HEK293T (cell line): ENCODE results near the gene MACO1.
"Not testable (repeated sequence)": the region's sequence is repeated elsewhere in the genome, so short reads cannot be mapped to it uniquely, and the experiment has no call there.

ENCODE experiments used
- CTCF ChIA-PET: fragments of 350-600 bp; formaldehyde crosslinking; extraction: SDS; loops from one replicate; lab custom pipeline; 2021; ENCODE audit warnings: antibody characterized with exemption, inconsistent platforms; lab: Yijun Ruan, JAX
- POLR2A ChIA-PET: fragments of 350-600 bp; formaldehyde crosslinking; extraction: SDS; loops from one replicate; lab custom pipeline; 2020; ENCODE audit warnings: antibody characterized with exemption, inconsistent platforms; lab: Yijun Ruan, JAX
- DNase-seq: peaks from one replicate; pipeline ENCODE4 v3.0.0; 2012; ENCODE audit warnings: mixed read lengths; ENCODE audit errors: extremely low spot score
- ARNT ChIP-seq: fragments of 450-650 bp; IDR thresholded peaks from 2 replicates; pipeline ENCODE4 v1.6.1; 2017; ENCODE audit warnings: mild to moderate bottlenecking
- BHLHE40 ChIP-seq: fragments of 450-650 bp; IDR thresholded peaks from 2 replicates; pipeline ENCODE4 v1.6.1; 2016; ENCODE audit warnings: mild to moderate bottlenecking, moderate library complexity, borderline replicate concordance
- CTBP1 ChIP-seq: fragments of 450-650 bp; IDR thresholded peaks from 2 replicates; pipeline ENCODE4 v1.6.1; 2016; ENCODE audit warnings: borderline replicate concordance
- ELF4 ChIP-seq: fragments of 450-650 bp; IDR thresholded peaks from 2 replicates; pipeline ENCODE4 v1.6.1; 2017; ENCODE audit warnings: antibody characterized with exemption
- FOXA1 ChIP-seq: fragments of 450-650 bp; IDR thresholded peaks from 2 replicates; pipeline ENCODE4 v1.6.1; 2016; ENCODE audit warnings: mild to moderate bottlenecking
- FOXK2 ChIP-seq: fragments of 450-650 bp; IDR thresholded peaks from 2 replicates; pipeline ENCODE4 v1.6.1; 2016; ENCODE audit warnings: mild to moderate bottlenecking
- FOXM1 ChIP-seq: fragments of 450-650 bp; IDR thresholded peaks from 2 replicates; pipeline ENCODE4 v1.6.1; 2017; ENCODE audit warnings: mild to moderate bottlenecking, borderline replicate concordance
- HDGF ChIP-seq: fragments of 450-650 bp; IDR thresholded peaks from 2 replicates; pipeline ENCODE4 v1.6.1; 2017; ENCODE audit warnings: antibody characterized with exemption, borderline replicate concordance
- L3MBTL2 ChIP-seq: fragments of 450-650 bp; conservative IDR thresholded peaks from 2 replicates; pipeline ENCODE4 v1.6.1; 2016; ENCODE audit warnings: mild to moderate bottlenecking
- LEF1 ChIP-seq: fragments of 450-650 bp; IDR thresholded peaks from 2 replicates; pipeline ENCODE4 v1.6.1; 2017; ENCODE audit warnings: mild to moderate bottlenecking, borderline replicate concordance
- NFRKB ChIP-seq: fragments of 450-650 bp; IDR thresholded peaks from 2 replicates; pipeline ENCODE4 v1.6.1; 2016; ENCODE audit warnings: mild to moderate bottlenecking, moderate library complexity
- SP1 ChIP-seq: fragments of 450-650 bp; IDR thresholded peaks from 2 replicates; pipeline ENCODE4 v1.6.1; 2017
- SUZ12 ChIP-seq: fragments of 450-650 bp; IDR thresholded peaks from 2 replicates; pipeline ENCODE4 v1.6.1; 2016; ENCODE audit warnings: mild to moderate bottlenecking
- TARDBP ChIP-seq: fragments of 450-650 bp; IDR thresholded peaks from 2 replicates; pipeline ENCODE4 v1.6.1; 2016
- ZNF384 ChIP-seq: fragments of 450-650 bp; IDR thresholded peaks from 2 replicates; pipeline ENCODE4 v1.6.1; 2016
- TF ChIP-seq, protein P1 (sequence below): fragments of 450-650 bp; IDR thresholded peaks from 2 replicates; pipeline ENCODE4 v1.6.1; 2016

Gene MACO1

DNA sequence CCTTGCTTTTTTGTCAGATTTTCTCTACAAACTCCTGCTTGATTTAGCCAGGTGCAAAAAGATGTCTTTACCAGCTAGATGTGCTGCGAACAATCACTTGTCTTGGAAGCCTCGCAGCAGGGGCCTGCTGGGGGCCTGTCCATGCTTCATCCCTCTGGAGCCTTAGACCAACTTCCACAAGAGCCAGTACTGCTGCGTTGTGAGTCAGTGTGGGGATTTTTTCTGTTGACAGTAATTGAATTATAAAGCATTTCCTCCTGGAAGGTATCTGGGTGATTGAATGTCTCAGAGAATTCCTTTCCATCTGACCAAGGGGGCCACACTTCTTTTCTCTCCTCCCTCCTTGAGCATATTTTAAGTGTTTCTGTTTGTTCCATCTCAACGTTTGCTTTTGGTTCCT, 72.3 kb downstream of the MACO1 start:
- DNase-seq: no peak
- ChIA-PET CTCF (interaction anchor here (1.1 to 1.4 kb wide), 3 partner anchors 16 to 307 kb away, joined by 3 to 4 read pairs (median 3); no protein-coding TSS in a partner anchor), POLR2A (no interaction called here)
- TF ChIP-seq ZNF384 (no peak), SUZ12 (no peak), FOXA1 (no peak), L3MBTL2 (no peak), LEF1 (no peak), HDGF (no peak), ARNT (no peak), TARDBP (no peak), ELF4 (no peak), FOXK2 (no peak), BHLHE40 (no peak), FOXM1 (no peak), CTBP1 (no peak), NFRKB (no peak), SP1 (no peak)
- TF ChIP-seq, protein P1, sequence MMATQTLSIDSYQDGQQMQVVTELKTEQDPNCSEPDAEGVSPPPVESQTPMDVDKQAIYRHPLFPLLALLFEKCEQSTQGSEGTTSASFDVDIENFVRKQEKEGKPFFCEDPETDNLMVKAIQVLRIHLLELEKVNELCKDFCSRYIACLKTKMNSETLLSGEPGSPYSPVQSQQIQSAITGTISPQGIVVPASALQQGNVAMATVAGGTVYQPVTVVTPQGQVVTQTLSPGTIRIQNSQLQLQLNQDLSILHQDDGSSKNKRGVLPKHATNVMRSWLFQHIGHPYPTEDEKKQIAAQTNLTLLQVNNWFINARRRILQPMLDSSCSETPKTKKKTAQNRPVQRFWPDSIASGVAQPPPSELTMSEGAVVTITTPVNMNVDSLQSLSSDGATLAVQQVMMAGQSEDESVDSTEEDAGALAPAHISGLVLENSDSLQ: no peak

DNA sequence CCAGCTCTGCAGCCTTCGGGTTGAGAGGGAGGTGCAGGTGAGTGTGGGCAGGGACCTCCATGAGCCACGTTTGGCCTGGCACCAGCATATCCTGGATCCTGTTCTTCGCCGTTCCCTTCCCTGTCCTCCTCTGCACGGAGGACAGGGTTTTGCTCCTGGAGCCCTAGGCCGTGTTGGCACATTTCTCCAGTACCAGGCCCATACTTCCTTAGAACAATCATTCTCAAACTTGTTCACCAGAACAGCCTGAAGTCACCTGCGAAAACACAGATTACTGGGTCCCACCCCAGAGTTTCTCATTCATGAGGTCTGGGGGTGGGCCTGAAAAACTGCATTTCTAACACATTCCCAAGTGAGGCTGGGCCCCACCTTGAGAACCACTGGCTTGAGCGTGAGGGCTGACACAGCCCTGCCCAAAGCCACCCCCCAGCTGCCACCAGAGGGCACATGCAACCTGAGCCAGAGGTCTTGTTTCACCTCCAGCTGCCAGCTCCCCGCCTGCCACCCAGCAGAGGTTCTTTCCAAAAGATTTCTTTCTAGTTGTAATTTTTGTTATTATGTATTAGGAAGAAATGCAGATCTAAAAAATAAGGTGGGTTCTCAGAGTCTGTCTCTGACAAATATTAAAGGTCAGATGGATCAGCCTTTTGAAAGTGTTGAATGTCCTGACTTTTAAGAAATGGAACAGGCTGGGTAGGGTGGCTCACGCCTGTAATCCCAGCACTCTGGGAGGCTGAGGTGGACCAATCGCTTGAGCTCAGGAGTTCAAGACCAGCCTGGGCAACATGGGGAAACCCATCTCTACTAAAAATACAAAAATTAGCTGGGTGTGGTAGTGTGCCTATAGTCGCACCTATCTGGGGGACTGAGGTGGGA, 73.1 kb downstream of the MACO1 start:
- TF ChIP-seq LEF1 (no peak), ZNF384 (no peak), SP1 (no peak), FOXM1 (no peak), L3MBTL2 (no peak), FOXA1 (no peak), BHLHE40 (no peak), NFRKB (no peak)
- TF ChIP-seq, protein P1: no peak
- CTCF ChIA-PET: interaction anchor here (0.7 to 1.4 kb wide), 4 partner anchors 15 to 307 kb away, joined by 3 to 5 read pairs (median 4); no protein-coding TSS in a partner anchor
- DNase-seq: no peak
- POLR2A ChIA-PET: no interaction called here

DNA sequence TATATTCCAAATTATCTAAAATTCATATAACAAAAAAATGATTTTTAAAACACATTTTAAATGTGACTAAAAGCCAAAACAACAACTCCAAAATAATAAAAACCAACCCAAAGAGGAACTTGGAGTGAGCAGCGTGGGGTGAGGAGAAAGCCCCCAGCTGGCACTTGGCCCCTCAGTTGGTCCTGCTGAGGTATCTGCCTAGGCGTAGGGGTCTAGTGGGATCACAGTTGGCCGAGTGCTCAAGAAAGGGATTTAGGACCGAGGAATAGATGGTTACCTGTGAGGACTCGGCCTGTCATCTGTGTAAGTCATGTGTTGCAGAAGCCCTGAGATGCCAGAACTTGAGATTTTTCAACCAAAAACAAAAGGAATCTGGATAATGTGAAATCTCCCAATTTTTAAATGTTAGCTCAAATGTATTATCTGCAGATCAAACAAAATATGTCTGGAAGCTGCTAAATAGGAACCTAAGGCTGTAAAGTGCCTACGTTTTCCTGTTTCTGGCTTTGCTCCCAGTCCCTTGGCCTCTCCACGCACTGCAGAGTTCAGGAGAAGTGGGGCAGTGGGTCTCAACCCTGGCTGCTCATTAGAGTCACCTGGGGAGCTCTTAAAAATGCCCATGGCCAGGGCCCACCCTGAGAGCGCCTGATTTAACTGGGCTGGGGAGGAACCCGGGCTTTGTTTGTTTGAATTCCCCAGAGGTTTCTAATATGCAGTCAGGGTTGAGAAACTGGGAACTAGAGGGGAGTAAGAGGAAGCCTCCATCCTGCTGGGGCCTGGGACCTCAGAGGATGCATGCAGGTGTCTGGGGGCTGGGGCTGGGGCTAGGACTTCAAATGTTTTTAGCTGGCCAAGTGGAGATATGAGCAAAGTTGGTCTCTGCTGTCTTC, 74.3 kb downstream of the MACO1 start:
- ChIA-PET POLR2A (interaction anchor here (1.0 to 1.5 kb wide), 2 partner anchors 75 to 295 kb away, joined by 3 read pairs; partner anchors contain the start of gene SELENON), CTCF (interaction anchor here (0.7 to 1.4 kb wide), 4 partner anchors 14 to 18 kb away, joined by 4 to 8 read pairs (median 6); no protein-coding TSS in a partner anchor)

DNA sequence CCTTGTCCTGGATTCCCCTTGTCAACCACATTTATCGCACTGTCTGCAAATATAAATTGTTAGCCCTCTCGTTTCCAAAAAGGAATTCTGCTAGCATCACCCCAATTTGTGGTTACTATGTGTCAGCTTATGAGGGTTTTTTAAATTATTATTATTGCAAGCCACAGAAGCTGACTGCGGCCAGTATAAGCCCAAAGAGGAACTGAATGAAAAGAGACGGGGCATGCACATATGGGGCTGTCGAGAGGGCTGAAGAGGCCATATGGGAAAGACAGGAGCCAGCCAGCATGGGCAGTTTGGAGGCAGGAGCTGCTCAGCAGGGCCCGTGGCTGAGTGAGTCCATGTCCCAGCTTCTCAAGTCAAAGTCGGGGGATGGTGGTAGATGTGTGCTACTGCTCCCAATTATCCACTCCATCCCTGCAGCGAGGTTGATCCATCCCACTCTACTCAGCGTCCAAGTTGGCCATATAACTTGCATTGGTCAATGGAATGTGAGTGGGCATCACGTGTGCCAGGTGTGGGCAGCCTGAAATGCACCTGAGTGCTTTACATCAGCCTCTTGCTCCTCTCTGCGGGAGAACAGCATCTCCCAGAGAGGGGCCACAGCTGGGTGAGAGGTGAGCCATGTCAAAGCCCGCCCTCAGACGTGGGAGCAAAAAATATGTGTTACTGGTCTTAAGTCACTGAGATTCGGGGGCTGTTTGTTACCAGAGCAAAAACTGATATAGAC, 75.1 kb downstream of the MACO1 start:
- CTCF ChIA-PET: interaction anchor here (1.1 to 1.4 kb wide), 2 partner anchors 13 to 15 kb away, joined by 7 to 8 read pairs; no protein-coding TSS in a partner anchor
- POLR2A ChIA-PET: interaction anchor here (1.0 to 1.5 kb wide), 2 partner anchors 75 to 294 kb away, joined by 3 read pairs; partner anchors contain the start of gene SELENON
- DNase-seq: no peak
- TF ChIP-seq, protein P1: no peak
- TF ChIP-seq ARNT (no peak), HDGF (no peak), ELF4 (no peak), FOXA1 (no peak), L3MBTL2 (no peak), ZNF384 (no peak), CTBP1 (no peak), FOXM1 (no peak), BHLHE40 (no peak), NFRKB (no peak), LEF1 (no peak), SUZ12 (no peak), SP1 (no peak), FOXK2 (no peak), TARDBP (no peak)

More for the DNA sequence above, 74.3 kb downstream of the MACO1 start:
- no peak for TF ChIP-seq ELF4
- TF ChIP-seq FOXA1: no peak
- TF ChIP-seq CTBP1: no peak
- TF ChIP-seq, protein P1: no peak
- TF ChIP-seq LEF1: no peak
- TF ChIP-seq SP1: no peak
- TF ChIP-seq ZNF384: no peak
- TF ChIP-seq ARNT: no peak
- no peak for TF ChIP-seq TARDBP
- no peak for DNase-seq

DNA sequence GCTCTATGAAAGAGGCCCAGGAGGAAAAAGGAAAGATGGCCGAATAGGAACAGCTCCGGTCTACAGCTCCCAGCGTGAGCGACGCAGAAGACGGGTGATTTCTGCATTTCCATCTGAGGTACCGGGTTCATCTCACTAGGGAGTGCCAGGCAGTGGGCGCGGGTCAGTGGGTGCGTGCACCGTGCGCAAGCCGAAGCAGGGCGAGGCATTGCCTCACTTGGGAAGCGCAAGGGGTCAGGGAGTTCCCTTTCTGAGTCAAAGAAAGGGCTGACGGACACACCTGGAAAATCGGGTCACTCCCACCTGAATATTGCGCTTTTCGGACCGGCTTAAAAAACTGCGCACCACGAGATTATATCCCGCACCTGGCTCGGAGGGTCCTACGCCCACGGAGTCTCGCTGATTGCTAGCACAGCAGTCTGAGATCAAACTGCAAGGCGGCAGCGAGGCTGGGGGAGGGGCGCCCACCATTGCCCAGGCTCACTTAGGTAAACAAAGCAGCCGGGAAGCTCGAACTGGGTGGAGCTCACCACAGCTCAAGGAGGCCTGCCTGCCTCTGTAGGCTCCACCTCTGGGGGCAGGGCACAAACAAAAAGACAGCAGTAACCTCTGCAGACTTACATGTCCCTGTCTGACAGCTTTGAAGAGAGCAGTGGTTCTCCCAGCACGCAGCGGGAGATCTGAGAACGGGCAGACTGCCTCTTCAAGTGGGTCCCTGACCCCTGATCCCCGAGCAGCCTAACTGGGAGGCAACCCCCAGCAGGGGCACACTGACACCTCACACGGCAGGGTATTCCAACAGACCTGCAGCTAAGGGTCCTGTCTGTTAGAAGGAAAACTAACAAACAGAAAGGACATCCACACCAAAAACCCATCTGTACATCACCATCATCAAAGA, 76.1 kb downstream of the MACO1 start:
- DNase-seq, POLR2A ChIA-PET: not testable (repeated sequence)
- CTCF ChIA-PET: interaction anchor here (0.7 kb wide), 1 partner anchor 921 kb away, joined by 3 read pairs; no protein-coding TSS in a partner anchor
